Neuronal stem cell (in vitro differentiated cells): ENCODE results near the gene PHACTR3.

Experiments used
- DNase-seq: peaks from one replicate; pipeline ENCODE4 v3.0.0-alpha.2; 2013; ENCODE audit warnings: low spot score
- H2AFZ ChIP-seq: one replicate; pipeline ENCODE4 v1.6.1; 2013; ENCODE audit warnings: mild to moderate bottlenecking, low read length, inconsistent platforms
- H2AK5ac ChIP-seq: 2 replicates; pipeline ENCODE4 v1.6.1; 2013; ENCODE audit warnings: low read depth, mild to moderate bottlenecking, inconsistent platforms, low read length, moderate library complexity, mixed read lengths
- H2BK120ac ChIP-seq: 2 replicates; pipeline ENCODE4 v1.6.1; 2013; ENCODE audit warnings: low read depth, mild to moderate bottlenecking, inconsistent platforms, low read length, moderate library complexity, mixed read lengths
- H2BK12ac ChIP-seq: one replicate; pipeline ENCODE4 v1.6.1; 2013; ENCODE audit warnings: low read length, inconsistent platforms
- H2BK15ac ChIP-seq: 2 replicates; pipeline ENCODE4 v1.6.1; 2013; ENCODE audit warnings: mild to moderate bottlenecking, low read length, inconsistent platforms, mixed read lengths
- H2BK5ac ChIP-seq: one replicate; pipeline ENCODE4 v1.6.1; 2013; ENCODE audit warnings: inconsistent platforms, mild to moderate bottlenecking, low read length, moderate library complexity
- H3K14ac ChIP-seq: one replicate; pipeline ENCODE4 v1.6.1; 2013; ENCODE audit warnings: low read length, inconsistent platforms
- H3K18ac ChIP-seq: 2 replicates; pipeline ENCODE4 v1.6.1; 2013; ENCODE audit warnings: low read length, inconsistent platforms
- H3K23ac ChIP-seq: 2 replicates; pipeline ENCODE4 v1.6.1; 2013; ENCODE audit warnings: low read depth, mild to moderate bottlenecking, mixed read lengths, low read length, inconsistent platforms; ENCODE audit not compliant: poor library complexity
- H3K27ac ChIP-seq: replicated peaks from 3 replicates; pipeline ENCODE4 v1.5.1; 2013; ENCODE audit warnings: low read length, inconsistent platforms
- H3K27me3 ChIP-seq, 3 experiments: 2 replicates each; pipeline ENCODE4 v1.6.1; 2013; ENCODE audit warnings: low read length in 3 of 3, mild to moderate bottlenecking in 2 of 3, inconsistent platforms in 1 of 3, low read depth in 1 of 3, mixed read lengths in 1 of 3, moderate library complexity in 1 of 3; ENCODE audit not compliant: control insufficient read depth in 3 of 3, insufficient read depth in 3 of 3
- H3K36me3 ChIP-seq, 2 donors: replicated peaks in 1 of 2; 2 replicates each; pipeline ENCODE4 v1.6.1; 2013; ENCODE audit warnings: low read length in 2 of 2; ENCODE audit not compliant: control insufficient read depth in 2 of 2, insufficient read depth in 2 of 2
- H3K4ac ChIP-seq: 2 replicates; pipeline ENCODE4 v1.6.1; 2013; ENCODE audit warnings: inconsistent platforms, mild to moderate bottlenecking, low read length, moderate library complexity
- H3K4me1 ChIP-seq, 2 donors: 1 replicate in 1 of 2; 2 replicates in 1 of 2; pipeline ENCODE4 v1.6.1; 2013; ENCODE audit warnings: low read length in 2 of 2, low read depth in 1 of 2; ENCODE audit not compliant: control insufficient read depth in 2 of 2, insufficient read depth in 1 of 2
- H3K4me2 ChIP-seq: one replicate; pipeline ENCODE4 v1.6.1; 2013; ENCODE audit warnings: mild to moderate bottlenecking, low read length, inconsistent platforms; ENCODE audit not compliant: insufficient read depth, poor library complexity, severe bottlenecking
- H3K4me3 ChIP-seq, 2 donors: 2 replicates each; pipeline ENCODE4 v1.5.1; 2013; ENCODE audit warnings: low read length in 2 of 2, mild to moderate bottlenecking in 2 of 2, inconsistent platforms in 1 of 2, moderate library complexity in 1 of 2
- H3K79me1 ChIP-seq: one replicate; pipeline ENCODE4 v1.6.1; 2013; ENCODE audit warnings: low read depth, mild to moderate bottlenecking, inconsistent platforms, low read length, moderate library complexity
- H3K9ac ChIP-seq: one replicate; pipeline ENCODE4 v1.6.1; 2013; ENCODE audit warnings: mild to moderate bottlenecking, low read depth, low read length, inconsistent platforms; ENCODE audit not compliant: poor library complexity
- H3K9me3 ChIP-seq, 2 donors: replicated peaks in 1 of 2; 2 replicates each; pipeline versions ENCODE3 to v1.6.1; 2013; ENCODE audit warnings: low read length in 2 of 2, mild to moderate bottlenecking in 2 of 2, inconsistent platforms in 1 of 2, low read depth in 1 of 2, mixed read lengths in 1 of 2, moderate library complexity in 1 of 2; ENCODE audit not compliant: control insufficient read depth in 2 of 2, insufficient read depth in 1 of 2
- H4K8ac ChIP-seq: one replicate; pipeline ENCODE4 v1.6.1; 2013; ENCODE audit warnings: low read depth, mild to moderate bottlenecking, inconsistent platforms, low read length, moderate library complexity
- H4K91ac ChIP-seq: one replicate; pipeline ENCODE4 v1.6.1; 2013; ENCODE audit warnings: low read length, low read depth, mild to moderate bottlenecking, inconsistent platforms; ENCODE audit not compliant: poor library complexity
- WGBS, 2 donors: extraction: QIAGEN DNeasy Blood & Tissue Kit; methylation state at CpG; one replicate each; pipeline ENCODE4 v1.1.7; 2013; ENCODE audit warnings: missing lambda C conversion rate in 2 of 2, mixed read lengths in 1 of 2; ENCODE audit not compliant: insufficient read length in 2 of 2, insufficient replicate concordance in 1 of 2; ENCODE audit errors: extremely low coverage in 2 of 2; 5-methylcytosine and 5-hydroxymethylcytosine counted together

The PHACTR3 gene

GRCh38 chr20:59813126-59813947 lies 209.0 kb downstream of the PHACTR3 start:
- no peak for DNase-seq
- no peak overlapping the region for H3K4me3 ChIP-seq
- H2AFZ ChIP-seq: no peak overlapping the region
- no peak overlapping the region for H2BK5ac ChIP-seq
- no peak overlapping the region for H2BK15ac ChIP-seq
- no peak overlapping the region for H3K27ac ChIP-seq
- no peaks in the 10 kb centered on the region for H3K36me3 ChIP-seq
- H3K4ac ChIP-seq: no peak overlapping the region
- H3K9ac ChIP-seq: peak overlapping the region; percentile 2
- H3K4me2 ChIP-seq: no peak overlapping the region
- no peak overlapping the region for H3K23ac ChIP-seq
- no peak overlapping the region for H3K18ac ChIP-seq
- H4K91ac ChIP-seq: no peak overlapping the region
- no peak overlapping the region for H2BK120ac ChIP-seq
- H3K79me1 ChIP-seq: no peaks in the 10 kb centered on the region
- peak overlapping the region; percentile 43 for H2BK12ac ChIP-seq
- peaks cover 0 to 11% of the 10 kb centered on the region in 2 donors for H3K4me1 ChIP-seq
- H2AK5ac ChIP-seq: peak overlapping the region; percentile 21
- peaks cover 0 to 27% (median 0%) of the 10 kb centered on the region in 3 experiments for H3K27me3 ChIP-seq
- H3K9me3 ChIP-seq: no peaks in the 10 kb centered on the region
- WGBS, 2 donors: no CpG with 5 or more reads among the region's 18 CpGs
- no peak overlapping the region for H4K8ac ChIP-seq
- no peak overlapping the region for H3K14ac ChIP-seq

GRCh38 chr20:59813948-59814839 lies 209.9 kb downstream of the PHACTR3 start:
- Histone ChIP-seq H3K36me3 (no peaks in the 10 kb centered on the region), H2BK15ac (peak overlapping the region; percentile 25), H3K9me3 (no peaks in the 10 kb centered on the region), H3K4me1 (peaks cover 0 to 11% of the 10 kb centered on the region in 2 donors), H3K4me2 (no peak overlapping the region), H3K14ac (no peak overlapping the region), H3K9ac (peak overlapping the region; percentile 2), H3K23ac (no peak overlapping the region), H2BK12ac (peak overlapping the region; percentile 43), H3K18ac (peak overlapping the region; percentile 76), H3K27ac (no peak overlapping the region), H3K4ac (no peak overlapping the region), H3K79me1 (no peaks in the 10 kb centered on the region), H3K4me3 (no peak overlapping the region), H4K8ac (no peak overlapping the region), H2AK5ac (peak overlapping the region; percentile 21), H4K91ac (no peak overlapping the region), H3K27me3 (peaks cover 0 to 27% (median 0%) of the 10 kb centered on the region in 3 experiments), H2BK120ac (no peak overlapping the region), H2AFZ (no peak overlapping the region), H2BK5ac (no peak overlapping the region)
- DNase-seq: no peak
- WGBS, 2 donors: no CpG with 5 or more reads among the region's 21 CpGs

GRCh38 chr20:59814840-59815340 lies 210.6 kb downstream of the PHACTR3 start:
- Histone ChIP-seq H2BK15ac (no peak overlapping the region), H3K4ac (no peak overlapping the region), H2BK120ac (no peak overlapping the region), H3K4me1 (peaks cover 0 to 11% of the 10 kb centered on the region in 2 donors), H2BK5ac (no peak overlapping the region), H3K14ac (no peak overlapping the region), H3K27ac (no peak overlapping the region), H3K79me1 (no peaks in the 10 kb centered on the region), H3K36me3 (no peaks in the 10 kb centered on the region), H2BK12ac (no peak overlapping the region), H3K27me3 (peaks cover 0 to 27% (median 0%) of the 10 kb centered on the region in 3 experiments), H3K23ac (no peak overlapping the region), H3K9me3 (no peaks in the 10 kb centered on the region), H3K9ac (no peak overlapping the region), H2AFZ (no peak overlapping the region), H4K91ac (no peak overlapping the region), H3K4me3 (no peak overlapping the region), H3K4me2 (no peak overlapping the region), H4K8ac (no peak overlapping the region), H2AK5ac (no peak overlapping the region), H3K18ac (no peak overlapping the region)
- no CpG with 5 or more reads among the region's 8 CpGs for WGBS, 2 donors
- DNase-seq: no peak
